COLO668 (cell line): ENCODE results near the gene PRKD3.

Source experiments
- DNase-seq: peaks from one replicate; lab custom pipeline; 2025; ENCODE audit not compliant: unreplicated experiment; lab: John Stamatoyannopoulos, UW

Gene PRKD3

DNA sequence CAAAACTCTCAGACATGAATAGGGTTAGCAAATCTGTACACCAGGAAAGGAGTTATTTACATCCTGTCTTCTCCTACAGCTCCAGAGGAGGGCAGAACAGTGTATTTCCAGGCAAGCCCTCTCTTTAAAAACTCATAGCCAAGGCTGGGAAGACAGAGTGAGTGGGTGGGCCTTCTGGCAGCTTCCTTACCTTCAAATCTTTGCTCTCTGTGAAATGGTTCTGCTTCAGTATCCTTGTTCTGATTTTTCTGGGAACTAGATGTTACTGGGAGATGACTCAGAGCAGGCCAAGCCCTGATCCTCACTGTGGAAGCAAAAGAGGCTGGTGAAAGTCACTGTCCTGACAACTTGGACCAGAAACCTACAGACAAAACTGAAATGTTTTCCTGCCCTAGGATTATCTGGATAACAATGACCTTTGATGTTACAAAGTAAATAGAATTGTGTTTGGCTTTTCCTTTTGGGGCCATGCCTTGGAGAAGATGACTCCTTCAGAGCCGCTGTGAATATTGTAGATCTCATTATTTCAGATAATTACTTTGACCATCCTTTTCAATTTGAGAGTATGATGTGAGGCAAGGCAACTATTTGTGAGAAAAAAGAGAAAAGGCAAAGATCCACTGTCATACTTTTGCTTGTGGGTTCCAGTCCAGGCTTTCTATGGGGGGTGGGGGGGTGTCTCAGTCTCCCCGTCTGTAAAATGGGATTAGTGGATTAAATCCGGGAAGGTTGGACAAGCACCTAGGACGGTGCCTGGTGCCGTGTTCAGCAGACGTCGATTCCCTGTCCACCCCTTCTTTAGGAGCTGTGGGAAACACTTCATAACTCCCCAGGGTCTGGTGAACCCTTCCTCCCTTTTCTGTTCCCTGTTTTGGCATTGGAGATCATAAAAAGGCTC lies 19.2 kb upstream of the PRKD3 start:
- DNase-seq = peak; percentile 15

DNA sequence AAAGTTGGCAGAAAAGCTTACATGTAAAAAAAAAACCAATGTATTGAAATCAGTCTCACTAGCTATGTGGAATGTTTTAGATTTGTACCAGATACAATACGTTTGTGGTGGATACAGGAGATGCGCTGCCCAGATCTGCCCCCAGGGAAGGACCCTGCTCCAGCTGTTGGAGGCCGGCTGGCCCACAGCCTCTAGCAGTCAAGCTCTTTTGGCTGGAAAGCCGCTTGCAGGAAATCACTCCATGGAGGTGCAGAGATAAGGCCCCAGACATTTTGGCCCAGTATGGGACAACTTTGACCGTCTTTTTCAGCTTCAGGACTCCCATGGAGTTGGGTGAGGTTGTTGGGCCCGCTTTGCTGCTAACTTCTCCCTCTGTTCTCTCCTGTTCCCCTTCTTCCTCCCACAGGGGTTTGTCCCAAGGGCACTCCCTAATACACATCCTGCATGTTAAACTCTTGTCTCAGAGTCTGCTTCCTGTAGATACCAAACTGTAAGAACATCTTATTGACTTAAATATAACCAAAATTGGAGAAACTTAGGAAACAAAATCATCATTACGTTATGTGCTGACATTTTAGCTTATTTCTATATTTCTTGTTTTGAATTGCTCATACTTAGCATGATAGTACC lies 18.1 kb upstream of the PRKD3 start:
- no peak for DNase-seq

DNA sequence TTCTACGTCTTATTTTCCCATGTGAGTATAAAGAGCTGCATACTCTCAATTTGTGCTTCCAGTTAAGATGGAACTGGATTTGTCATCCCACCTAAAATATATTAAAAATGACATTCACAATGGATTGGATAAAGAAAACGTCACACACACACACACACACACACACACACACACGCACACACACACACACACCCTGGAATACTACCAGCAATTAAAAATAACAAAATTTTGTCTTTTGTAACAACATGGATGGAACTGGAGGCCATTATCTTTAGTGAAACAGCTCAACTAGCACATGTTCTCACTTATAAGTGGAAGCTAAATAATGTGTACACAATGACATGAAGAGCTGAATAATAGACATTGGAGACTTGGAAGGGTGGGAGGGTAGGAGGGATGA lies 16.0 kb upstream of the PRKD3 start:
- DNase-seq = no peak

DNA sequence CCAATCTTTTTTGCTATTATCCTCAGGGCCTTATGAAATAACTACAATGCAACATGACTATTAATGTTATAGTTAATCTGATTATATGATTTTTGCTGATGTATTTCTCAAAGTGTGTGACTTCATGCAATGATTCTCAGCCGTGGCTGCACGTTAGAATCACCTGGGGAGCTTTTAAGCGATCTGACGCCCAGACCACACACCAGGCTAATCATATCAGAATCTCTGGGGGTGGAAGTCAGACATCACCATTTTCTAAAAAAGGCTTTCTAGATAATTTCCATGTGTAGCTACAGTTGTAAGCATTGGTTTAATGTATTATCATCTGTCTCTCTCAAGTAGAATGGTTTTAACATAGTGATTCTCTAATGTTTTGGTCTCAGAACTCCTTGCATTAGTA lies 14.3 kb upstream of the PRKD3 start:
- DNase-seq = no peak

DNA sequence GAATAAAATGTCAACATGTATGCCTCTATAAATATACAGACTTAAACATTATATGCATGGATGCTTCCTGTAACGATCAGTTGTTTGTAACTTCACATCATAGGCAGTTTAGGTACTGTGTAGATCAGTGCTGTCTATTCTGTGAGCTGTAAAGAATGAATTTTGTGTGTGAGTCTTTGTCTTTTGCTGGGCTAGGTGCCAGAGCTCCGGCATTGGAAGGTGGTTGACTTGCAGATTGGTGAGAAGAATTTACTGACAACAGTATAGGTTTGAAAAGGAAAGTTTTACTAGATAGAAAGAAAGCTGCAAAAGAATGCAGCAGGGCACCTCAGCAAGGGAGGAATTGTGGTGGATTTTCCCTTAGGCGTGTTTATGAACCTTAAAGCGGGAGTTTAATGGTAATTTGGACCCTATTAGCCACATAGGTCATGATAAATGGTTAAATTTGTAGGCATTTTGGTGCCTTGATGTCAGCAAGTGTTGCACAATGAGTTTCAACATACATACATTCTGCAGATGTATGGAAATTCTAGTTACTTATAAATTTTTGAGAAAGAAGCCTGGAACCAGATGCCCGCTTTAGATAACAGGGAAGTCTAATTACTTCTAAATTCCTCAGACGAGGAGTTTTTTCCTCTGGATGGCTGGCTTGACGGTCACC lies 13.1 kb upstream of the PRKD3 start:
- no peak for DNase-seq

DNA sequence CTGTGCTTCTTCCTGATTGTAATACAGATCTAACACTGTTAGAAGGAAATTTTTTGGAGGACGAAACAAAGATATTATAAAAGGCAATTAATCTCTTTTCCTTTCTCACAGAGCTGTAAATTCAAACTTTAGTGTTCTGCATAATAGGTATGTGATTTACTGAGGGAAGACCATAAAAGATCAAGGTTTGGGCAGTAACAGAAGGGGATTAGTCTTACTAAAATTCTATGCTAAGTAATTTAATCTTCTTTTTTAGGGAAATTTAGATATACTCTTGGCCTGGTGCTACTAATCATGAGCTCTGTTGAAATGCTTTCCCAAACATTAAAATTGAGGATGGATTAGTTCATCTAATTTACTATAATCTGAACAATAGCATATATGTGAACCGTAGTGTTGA lies 11.0 kb upstream of the PRKD3 start:
- DNase-seq = no peak

DNA sequence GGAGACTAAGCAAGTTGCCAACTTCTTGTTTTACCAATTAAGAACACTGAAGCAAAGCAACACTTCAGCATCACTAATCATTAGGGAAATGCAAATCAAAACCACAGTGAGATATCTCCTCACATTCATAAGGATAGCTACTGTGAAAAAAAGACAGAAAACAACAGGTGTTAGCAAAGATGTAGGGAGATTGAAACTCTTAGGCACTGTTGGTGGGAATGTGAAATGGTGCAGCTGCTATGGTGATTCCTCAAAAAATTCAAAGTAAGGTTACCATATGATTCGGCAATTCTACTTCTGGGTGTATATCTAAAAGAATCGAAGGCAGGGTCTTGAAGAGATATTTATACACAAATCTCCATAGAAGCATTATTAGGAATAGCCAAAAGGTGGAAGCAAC lies 8.6 kb upstream of the PRKD3 start:
- no peak for DNase-seq

DNA sequence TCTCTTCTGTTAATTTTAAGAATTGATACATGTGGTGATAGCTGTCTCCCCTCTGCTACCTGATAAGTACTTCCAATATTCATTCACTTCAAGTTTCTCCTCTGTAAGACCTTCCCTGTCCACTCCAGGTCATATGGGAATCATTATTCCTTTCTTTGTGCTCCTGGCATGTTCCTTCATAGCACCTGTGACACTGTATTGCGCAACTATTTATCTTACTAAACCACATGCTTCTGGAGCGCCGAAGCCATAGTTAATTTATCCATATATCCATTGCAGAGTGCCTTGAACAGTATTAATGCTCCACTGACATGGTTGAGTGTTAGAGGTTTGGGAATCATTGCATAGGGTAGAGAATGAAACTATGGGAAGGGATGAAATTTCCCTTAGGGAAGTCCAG lies 7.9 kb upstream of the PRKD3 start:
- DNase-seq = no peak

DNA sequence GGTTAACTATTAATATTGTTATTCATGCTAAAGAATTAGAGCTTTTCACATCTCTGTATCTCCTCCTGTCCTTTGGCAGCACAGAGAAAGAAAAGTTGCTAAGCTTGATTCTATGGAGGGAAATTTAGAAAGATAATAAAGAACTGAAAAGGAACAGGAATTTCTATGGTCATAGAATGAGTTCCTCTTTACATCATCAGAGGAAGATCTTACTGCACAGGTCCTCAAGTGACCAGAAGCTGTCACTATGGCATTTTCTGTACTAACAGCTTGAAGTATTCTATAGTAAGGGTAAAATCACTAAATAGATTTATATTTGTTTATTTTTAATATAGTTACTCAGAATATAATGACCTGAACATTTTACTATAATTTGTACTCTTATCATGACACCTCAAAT lies 6.0 kb upstream of the PRKD3 start:
- DNase-seq = no peak

DNA sequence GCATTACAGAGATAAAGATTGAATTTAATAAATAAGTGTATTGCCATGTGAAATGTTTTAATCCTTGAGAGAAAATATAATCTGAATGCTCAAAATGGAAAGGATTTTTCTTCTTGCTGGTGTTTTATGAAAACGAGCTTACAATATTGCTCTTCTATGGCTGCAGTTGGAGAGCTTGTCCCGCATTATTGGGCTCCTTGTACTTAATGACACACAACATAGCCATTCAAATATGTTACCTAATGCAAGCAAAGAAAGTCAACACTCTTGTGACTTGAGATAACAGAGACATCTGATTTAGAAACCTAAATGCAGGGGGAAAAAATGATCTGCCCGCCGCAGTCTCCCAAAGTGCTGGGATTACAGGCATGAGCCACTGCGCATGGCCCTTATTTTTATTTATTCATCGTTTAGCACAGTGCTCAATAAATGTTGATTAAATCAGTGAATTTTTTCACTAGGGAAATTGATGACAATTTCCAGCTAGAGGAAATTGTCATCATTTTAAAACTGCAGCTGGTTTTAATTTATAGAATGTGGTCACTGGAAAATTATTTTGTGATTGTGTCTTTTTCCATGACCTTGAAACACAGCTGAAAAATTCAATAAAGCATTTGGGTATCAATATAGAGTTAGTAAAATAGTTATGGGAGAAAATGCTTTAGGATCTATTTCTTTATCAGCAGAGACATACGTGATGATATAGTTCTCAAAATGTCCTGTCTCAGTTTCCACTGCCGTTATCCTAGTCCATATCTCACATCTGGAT lies 2.4 kb upstream of the PRKD3 start:
- no peak for DNase-seq

DNA sequence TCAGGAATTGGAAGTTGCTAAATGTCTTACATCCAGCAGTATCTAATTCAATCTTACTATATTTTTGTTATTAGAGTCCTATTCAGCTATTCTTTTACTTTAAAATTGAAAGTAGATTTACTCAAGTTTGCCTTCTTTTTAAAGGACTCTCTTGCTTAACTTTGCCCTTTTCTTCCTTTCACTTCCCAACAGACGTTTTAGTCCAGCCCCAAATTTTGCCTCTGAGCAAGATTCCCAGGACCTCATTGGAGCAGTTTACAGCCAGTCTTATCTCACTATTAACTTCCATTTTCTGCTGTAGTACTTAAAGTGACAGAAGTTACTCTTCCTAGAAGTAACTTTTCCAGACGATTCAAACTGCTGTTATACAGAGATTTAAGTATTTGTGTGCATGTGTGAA lies 1.7 kb upstream of the PRKD3 start:
- DNase-seq = no peak

DNA sequence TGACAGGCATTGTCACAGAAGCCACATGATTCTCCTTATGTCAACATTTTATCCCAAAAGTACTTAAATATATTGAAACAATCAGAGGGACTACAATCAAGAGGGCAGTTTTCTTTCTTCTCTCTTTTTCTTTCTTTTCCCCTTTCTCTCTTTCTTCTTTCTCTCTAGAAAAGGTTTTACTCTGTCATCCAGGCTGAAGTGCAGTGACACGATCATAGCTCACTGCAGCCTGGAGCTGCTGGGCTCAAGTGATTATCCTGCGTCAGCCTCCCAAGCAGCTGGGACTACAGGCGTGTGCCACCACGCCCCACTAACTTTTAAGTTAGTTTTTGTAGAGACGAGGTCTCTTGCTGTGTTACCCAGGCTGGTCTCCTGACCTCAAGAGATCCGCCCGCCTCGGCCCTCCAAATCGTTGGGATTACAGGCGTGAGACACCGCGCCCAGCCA lies 1.0 kb upstream of the PRKD3 start:
- no peak for DNase-seq

DNA sequence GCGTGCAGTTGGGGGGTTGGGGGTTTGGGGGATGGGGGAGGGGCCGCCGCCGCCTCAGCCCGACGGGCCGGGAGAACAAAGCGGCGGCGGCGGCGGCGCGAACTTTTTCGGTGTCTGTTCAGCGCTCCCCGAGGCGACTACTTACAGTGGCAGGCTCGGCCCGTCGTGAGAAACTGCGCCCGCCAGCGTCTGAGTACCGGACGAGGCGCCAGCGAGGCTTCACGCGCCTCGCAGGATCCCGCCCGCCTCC lies 172 bp downstream of the PRKD3 start:
- DNase-seq = no peak

DNA sequence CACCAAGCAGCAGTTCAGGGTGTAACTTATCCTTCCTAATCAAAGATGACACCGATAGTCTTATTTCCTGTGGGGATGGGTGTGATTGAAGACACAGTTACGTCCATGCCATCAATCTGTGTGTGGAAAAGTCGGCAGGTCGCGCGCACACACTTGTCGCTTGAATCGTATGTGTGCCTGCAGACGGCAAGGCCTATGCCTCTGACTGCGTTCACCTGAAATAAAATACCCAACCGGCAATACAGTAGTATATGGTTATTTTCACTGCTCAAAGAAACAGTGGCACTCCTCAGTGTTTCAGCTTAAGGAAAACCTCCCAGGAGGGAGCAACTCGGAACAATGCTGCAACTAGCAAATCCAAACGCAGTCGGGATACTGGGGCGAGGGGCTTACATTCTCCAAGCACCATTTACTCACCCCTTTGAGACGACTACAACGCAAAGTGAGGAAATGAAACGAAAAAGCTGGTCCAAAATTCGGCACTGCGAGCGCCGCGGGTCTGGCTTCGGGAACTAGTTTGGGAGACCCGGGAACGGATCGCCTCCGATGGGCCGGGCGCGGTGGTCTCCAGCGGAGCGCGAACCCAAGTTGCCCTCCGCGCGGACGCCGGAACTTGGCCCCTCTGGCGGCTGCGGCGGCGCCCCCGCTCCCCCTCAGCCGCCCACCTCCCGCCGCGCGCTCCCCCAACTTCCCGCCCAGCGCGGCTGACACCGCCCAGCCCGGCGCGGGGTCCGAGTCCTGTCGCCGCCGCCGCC lies 675 bp downstream of the PRKD3 start:
- DNase-seq = peak; percentile 40

DNA sequence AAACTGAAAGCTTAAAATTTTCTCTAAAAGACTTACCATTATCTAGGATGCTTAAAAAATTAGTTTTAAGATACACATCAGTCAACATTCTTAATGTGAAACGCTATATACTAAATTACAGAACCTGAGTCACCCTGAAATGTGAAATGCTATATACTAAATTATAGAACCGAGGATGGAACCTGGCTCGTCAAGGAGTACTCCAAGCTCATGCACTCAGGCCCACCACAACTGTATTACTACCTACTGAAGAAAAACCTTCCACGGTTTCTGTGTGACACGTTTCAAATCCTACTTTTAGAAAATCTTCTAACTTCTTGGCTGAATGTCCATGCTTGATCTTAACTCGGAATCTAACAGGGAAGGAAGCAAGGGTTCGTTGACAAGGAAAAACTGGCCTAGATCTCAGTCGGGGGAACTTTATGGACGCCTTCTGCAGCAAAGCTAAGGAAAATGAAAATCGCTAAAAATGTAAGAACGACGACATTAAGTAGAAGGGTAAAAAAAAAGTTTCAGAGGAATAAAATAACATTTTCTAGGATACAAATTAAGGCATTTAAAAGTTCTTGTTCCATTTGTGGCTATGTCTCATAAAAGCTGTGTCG lies 1.4 kb downstream of the PRKD3 start:
- DNase-seq = no peak

DNA sequence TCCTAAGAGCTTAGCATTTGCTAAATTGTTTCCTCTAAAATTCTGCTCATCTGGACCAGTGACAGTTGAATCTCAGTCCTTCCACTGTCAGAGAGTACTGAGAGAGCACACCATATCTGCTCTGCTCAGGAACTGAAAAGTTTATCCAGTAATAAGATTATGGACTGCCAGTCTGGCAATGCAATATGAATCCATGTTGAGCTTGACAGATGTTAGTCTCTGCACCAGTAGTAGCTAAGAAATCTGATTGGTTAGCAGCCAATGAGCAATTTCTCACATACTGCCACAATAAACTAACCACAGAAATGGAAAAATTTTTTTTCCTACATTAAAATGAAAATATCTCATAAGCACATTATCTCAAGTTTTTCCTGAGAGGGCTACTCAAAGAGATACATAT lies 2.3 kb downstream of the PRKD3 start:
- no peak for DNase-seq

DNA sequence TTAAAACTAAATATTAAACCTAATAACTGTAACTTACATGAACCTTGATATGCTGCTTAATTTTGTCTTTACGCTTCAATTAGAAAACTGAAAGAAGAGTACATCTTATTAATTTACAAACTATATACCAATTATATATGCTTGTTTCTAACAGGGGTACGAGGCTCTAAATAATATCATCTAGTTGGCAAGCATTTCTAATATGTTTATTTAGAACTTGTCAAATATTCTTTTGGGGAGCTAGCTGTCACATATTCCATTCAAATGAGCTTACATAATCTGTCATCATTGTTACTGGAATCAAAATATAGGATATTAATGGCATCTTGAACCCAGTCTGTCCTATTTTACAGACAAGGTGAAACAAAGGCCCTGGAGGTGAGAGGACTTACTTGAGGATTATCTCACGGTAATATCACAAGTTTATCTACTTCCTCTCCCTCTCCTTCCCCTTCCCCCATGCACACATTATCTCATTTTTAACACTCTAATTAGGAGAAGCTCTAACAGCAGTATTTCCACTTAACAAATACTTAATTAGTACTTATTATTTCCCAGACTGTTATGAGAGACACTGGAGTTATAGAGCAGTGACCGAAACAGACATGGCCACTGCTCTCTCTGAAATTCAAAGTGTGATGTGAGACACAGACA lies 3.5 kb downstream of the PRKD3 start:
- no peak for DNase-seq

DNA sequence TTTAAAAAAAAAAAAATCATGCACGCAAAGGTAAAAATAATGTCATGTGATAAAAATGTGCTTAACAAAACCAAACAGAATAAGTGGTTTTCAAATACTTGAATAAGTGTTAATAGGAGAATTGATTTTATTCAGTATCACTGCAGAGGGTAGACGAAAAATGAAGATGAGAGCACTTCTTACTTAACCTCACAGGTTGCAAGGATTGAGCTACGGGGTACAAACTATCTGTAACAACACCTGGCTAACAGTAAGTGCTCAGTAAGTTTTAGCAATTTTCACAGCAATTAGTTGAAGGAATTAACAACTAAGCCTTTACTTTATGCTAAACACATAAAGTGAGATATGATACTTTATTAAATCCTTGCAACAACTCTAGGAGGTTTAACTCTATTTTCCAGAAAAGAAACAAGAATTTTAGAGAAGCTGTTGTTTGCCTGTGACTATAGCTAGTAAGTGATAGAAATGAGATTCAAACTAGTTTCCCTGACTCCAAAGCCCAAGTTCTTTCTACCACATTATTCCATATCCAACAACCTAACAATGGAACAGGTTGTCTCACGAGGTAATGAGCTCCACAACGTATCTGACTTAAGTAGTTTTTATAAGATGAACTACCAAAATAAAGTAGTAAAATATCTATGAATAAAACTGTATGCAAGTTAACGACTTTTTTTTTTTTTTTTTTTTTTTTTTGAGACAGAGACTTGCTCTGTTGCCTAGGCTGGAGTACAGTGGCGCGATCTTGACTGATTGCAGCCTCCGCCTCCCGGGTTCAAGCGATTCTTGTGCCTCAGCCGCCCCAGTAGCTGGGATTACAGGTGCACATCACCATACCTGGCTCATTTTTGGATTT lies 4.7 kb downstream of the PRKD3 start:
- no peak for DNase-seq

DNA sequence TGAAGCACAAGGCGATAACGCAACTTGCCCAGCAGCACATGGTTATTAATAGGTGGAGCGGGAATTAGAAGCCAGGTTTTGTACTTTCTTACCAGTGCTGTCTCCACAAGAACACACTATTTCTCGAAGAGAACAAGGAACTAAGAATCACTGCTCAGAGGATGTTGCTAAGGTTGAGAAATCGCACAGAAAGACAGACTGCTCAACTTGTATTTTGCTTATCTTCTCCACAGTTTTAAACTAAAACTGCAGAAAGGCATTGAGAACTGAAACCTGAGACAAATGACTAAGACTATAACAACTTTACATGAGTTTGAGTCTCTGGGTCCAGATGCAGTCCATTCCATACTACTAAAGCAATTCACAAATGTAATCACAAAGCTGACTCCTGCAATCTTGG lies 6.2 kb downstream of the PRKD3 start:
- DNase-seq = no peak
